ENCODE measurements around the gene OR4D2. TPM values are rescaled to one million over a fixed set of nuclear protein-coding genes. Genes with fewer than 3 reads are reported as not detected.

The OR4D2 gene
- total RNA-seq, 1 donor from 2014 or later, result not detected

DNA sequence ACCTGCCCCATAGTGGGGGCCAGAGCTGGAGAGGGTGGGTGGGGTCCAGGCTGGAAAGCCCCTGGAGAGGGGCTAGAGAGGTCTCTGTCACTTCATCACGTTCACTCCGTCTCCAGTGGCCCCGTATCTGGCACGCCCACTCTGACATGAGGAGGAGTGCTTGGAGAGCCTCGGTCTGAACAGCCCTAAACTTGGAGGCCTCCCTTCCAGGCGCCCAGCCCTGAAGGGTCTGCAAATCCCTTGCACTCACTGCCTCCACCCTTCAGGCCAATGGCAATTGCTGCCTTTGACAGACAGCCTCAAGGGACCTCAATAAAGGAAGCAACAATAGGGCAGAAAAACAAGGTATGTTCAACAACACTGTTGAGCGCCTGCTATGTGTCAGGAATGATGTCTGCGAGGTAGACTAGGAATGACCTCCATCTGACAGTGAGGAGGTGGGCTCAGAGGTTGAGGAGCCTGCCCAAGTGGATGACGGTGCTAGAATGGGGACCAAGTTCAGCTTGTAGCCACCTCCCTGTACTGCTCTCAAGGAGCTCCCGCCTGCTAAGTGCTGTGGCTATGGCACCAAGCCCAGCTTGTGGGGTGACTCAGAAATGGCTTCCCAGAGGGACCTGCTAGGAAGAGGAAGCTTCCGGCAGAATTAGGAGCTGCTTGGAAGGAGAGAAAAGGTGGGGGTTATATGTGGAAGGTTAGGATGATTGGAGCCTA, 22.8 kb downstream of the OR4D2 start:
- DNase-seq (ENCODE audit: low spot score, unreplicated experiment), result no peak
- H3K27me3 Mint-ChIP-seq, result peaks cover 35% of the 10 kb centered on the region
- H3K36me3 Mint-ChIP-seq (ENCODE audit: insufficient read depth), result no peaks in the 10 kb centered on the region
- no peak for TF ChIP-seq CTCF (IDR thresholded peaks at IDR 0.05; ENCODE audit: unreplicated experiment)
- peaks cover 3% of the 10 kb centered on the region for H3K4me1 Mint-ChIP-seq (ENCODE audit: low read depth)
- no peak overlapping the region for H3K4me3 Mint-ChIP-seq (ENCODE audit: low read depth)
- H3K9me3 Mint-ChIP-seq (ENCODE audit: low read depth), result no peaks in the 10 kb centered on the region
- no peak overlapping the region for H3K27ac Mint-ChIP-seq

DNA sequence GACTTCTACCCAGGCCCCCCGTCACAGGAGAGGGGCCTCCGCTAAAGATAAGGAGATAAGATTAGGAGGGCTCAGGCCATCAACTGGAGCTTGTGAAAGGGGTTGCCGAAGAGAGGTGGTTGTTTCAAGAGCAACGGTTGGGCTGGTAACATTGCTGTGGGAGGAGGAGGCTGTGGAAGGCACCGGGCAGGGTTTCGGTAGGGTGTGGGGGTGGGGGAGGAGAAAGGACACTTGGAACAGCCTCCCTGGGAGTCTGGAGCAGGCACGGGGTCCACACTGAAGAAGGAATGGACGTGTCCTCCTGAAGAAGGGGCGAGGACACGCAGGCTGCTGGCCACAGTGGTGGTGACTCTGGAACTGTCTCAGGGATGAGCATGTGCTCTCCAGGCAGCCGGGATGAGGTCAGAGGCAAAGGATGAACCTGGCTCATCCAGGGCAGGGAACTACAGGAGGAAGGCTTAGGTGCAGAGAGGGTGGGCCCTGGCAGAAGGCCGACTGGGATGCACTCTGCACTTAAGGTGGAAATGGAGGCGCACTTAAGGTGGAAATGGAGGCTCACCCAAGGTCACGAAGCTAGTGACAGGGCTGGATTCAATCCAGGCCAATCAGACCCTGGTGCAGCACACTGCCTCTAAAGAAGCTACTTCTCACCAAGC, 24.6 kb downstream of the OR4D2 start:
- no peaks in the 10 kb centered on the region for H3K36me3 Mint-ChIP-seq (ENCODE audit: insufficient read depth)
- no peak overlapping the region for H3K27ac Mint-ChIP-seq
- no peaks in the 10 kb centered on the region for H3K9me3 Mint-ChIP-seq (ENCODE audit: low read depth)
- H3K27me3 Mint-ChIP-seq, result peaks cover 35% of the 10 kb centered on the region
- H3K4me1 Mint-ChIP-seq (ENCODE audit: low read depth), result peaks cover 3% of the 10 kb centered on the region
- no peak for TF ChIP-seq CTCF (IDR thresholded peaks at IDR 0.05; ENCODE audit: unreplicated experiment)
- no peak overlapping the region for H3K4me3 Mint-ChIP-seq (ENCODE audit: low read depth)
- no peak for DNase-seq (ENCODE audit: low spot score, unreplicated experiment)

DNA sequence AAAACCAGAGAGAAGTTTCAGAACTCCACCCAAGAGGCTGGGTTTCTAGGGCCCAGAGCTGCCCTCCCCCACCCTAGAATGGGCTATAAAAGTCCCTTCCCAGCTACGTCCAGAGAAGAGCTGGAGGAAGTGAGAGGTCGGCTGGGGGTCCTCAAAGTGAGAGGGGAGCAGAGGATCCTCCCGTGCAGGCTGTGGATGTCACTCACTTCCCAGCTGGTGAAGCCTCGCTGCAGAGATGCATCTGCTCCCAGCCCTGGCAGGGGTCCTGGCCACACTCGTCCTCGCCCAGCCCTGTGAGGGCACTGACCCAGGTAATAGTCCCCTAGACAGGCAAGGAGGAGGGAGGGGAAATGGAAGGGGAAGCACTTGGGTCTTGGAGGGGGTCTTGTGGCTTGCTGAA, 25.8 kb downstream of the OR4D2 start, which contains the start of gene EPX:
Gene EPX, plus strand, starts transcription at position 115 of the 400 bp plus-strand sequence. Its CDS starts 121 bp downstream, at position 236.
- Mint-ChIP-seq H3K4me1 (ENCODE audit: low read depth) (peaks cover 3% of the 10 kb centered on the region), H3K36me3 (ENCODE audit: insufficient read depth) (no peaks in the 10 kb centered on the region), H3K27ac (no peak within 1 kb of the TSS), H3K9me3 (ENCODE audit: low read depth) (no peaks in the 10 kb centered on the region), H3K4me3 (ENCODE audit: low read depth) (no peak within 1 kb of the TSS), H3K27me3 (peaks cover 39% of the 10 kb centered on the region)
- no peak for TF ChIP-seq CTCF (IDR thresholded peaks at IDR 0.05; ENCODE audit: unreplicated experiment)
- no peak for DNase-seq (ENCODE audit: low spot score, unreplicated experiment)

- H3K4me1 Mint-ChIP-seq (ENCODE audit: low read depth), result peaks cover 3% of the 10 kb centered on the region
- DNase-seq (ENCODE audit: low spot score, unreplicated experiment), result no peak
- H3K27me3 Mint-ChIP-seq, result peaks cover 44% of the 10 kb centered on the region
- no peak for TF ChIP-seq CTCF (IDR thresholded peaks at IDR 0.05; ENCODE audit: unreplicated experiment)
- no peak overlapping the region for H3K27ac Mint-ChIP-seq
- no peaks in the 10 kb centered on the region for H3K36me3 Mint-ChIP-seq (ENCODE audit: insufficient read depth)
- H3K4me3 Mint-ChIP-seq (ENCODE audit: low read depth), result no peak overlapping the region
- no peaks in the 10 kb centered on the region for H3K9me3 Mint-ChIP-seq (ENCODE audit: low read depth)
Measured at GRCh38 chr17:58193641-58194255, 27.0 kb downstream of the OR4D2 start.

DNA sequence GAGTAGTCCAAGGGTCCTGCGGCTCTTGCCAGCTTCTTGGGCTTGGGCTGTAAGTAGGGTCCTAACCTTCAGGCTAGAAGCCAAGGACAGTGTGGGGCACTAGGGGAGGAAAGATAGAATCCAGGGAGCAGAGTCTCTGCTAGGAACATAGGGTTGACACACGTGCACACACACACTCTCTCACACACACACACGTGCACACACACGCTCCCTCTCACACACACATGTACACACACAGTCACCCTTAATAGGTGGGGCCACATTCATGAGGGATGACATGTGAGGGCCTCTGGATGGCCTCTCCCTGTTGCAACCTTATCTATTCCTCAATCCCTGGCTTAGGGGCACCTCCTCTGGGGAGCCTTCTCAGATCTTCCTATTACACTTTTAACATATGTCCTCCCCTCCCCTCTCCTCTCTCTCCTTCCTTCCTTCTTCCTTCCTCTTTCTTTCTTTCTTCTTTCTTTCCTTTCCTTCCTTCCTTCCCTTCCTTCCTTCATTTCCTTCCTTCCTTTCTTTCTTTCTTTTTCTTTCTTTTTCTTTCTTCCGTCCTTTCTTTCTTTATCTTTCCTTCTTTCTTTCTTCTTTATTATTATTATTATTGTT, 28.8 kb downstream of the OR4D2 start:
- TF ChIP-seq CTCF (IDR thresholded peaks at IDR 0.05; ENCODE audit: unreplicated experiment), result no peak
- H3K9me3 Mint-ChIP-seq (ENCODE audit: low read depth), result no peaks in the 10 kb centered on the region
- no peaks in the 10 kb centered on the region for H3K36me3 Mint-ChIP-seq (ENCODE audit: insufficient read depth)
- no peak overlapping the region for H3K4me3 Mint-ChIP-seq (ENCODE audit: low read depth)
- H3K27me3 Mint-ChIP-seq, result peaks cover 49% of the 10 kb centered on the region
- H3K27ac Mint-ChIP-seq, result no peak overlapping the region
- no peak for DNase-seq (ENCODE audit: low spot score, unreplicated experiment)
- peaks cover 3% of the 10 kb centered on the region for H3K4me1 Mint-ChIP-seq (ENCODE audit: low read depth)
